Osteoblast (primary cell): Measurements from ENCODE around the gene RAI1. TPM values are rescaled to one million over a fixed set of nuclear protein-coding genes. Genes with fewer than 3 reads are reported as not detected.

Experiments used
- DNase-seq: peaks from one replicate; pipeline ENCODE4 v3.0.0; 2011; ENCODE audit warnings: low spot score, mixed read lengths; ENCODE audit not compliant: insufficient read length; ENCODE audit errors: missing footprints
- H2AFZ ChIP-seq: 2 replicates; pipeline ENCODE4 v1.6.0; 2011; ENCODE audit warnings: mild to moderate bottlenecking, low read length
- H3K27ac ChIP-seq: 2 replicates; pipeline ENCODE4 v1.5.1; 2011; ENCODE audit warnings: mild to moderate bottlenecking, low read depth, low read length, moderate library complexity
- H3K27me3 ChIP-seq: 2 replicates; pipeline ENCODE4 v1.6.0; 2012; ENCODE audit warnings: mild to moderate bottlenecking, control low read depth, inconsistent platforms, low read length, moderate library complexity; ENCODE audit not compliant: insufficient read depth
- H3K36me3 ChIP-seq: 2 replicates; pipeline ENCODE4 v1.5.1; 2011; ENCODE audit warnings: mild to moderate bottlenecking, low read length, control low read depth, moderate library complexity; ENCODE audit not compliant: insufficient read depth
- H3K4me1 ChIP-seq: 2 replicates; pipeline ENCODE4 v1.5.1; 2011; ENCODE audit warnings: mild to moderate bottlenecking, low read length, control low read depth, moderate library complexity; ENCODE audit not compliant: insufficient read depth
- H3K4me2 ChIP-seq: 2 replicates; pipeline ENCODE4 v1.6.0; 2011; ENCODE audit warnings: mild to moderate bottlenecking, low read length; ENCODE audit not compliant: insufficient read depth
- H3K4me3 ChIP-seq: fragments of 200-600 bp; sonication (generic); 3 replicates; pipeline ENCODE4 v1.5.1; 2012; ENCODE audit warnings: mild to moderate bottlenecking, low read length, inconsistent platforms; ENCODE audit not compliant: insufficient read depth
- H3K79me2 ChIP-seq: 2 replicates; pipeline ENCODE4 v1.6.0; 2012; ENCODE audit warnings: mild to moderate bottlenecking, low read length, control low read depth, inconsistent platforms; ENCODE audit not compliant: insufficient read depth
- H3K9me3 ChIP-seq: 2 replicates; pipeline ENCODE4 v1.5.1; 2011; ENCODE audit warnings: low read depth, low read length, control low read depth
- H4K20me1 ChIP-seq: 2 replicates; pipeline ENCODE4 v1.6.0; 2012; ENCODE audit warnings: mild to moderate bottlenecking, low read length, control low read depth; ENCODE audit not compliant: insufficient read depth
- CTCF ChIP-seq: IDR thresholded peaks from 2 replicates; pipeline ENCODE4 v1.5.1; 2011; ENCODE audit warnings: mild to moderate bottlenecking, low read depth, low read length, moderate library complexity; ENCODE audit errors: extremely low read depth
- total RNA-seq: library from RNA; depleted of rRNA; stranded (reverse); fragments of >200 nt; gene quantifications from 2 replicates; pipeline ENCODE4 v1.2.3, GENCODE V29; 2012

Gene RAI1
- total RNA-seq, 1 donor, result 15.6 TPM

- H3K27ac ChIP-seq, result peak overlapping the region; percentile 23
- peaks cover 80% of the 10 kb centered on the region for H4K20me1 ChIP-seq
- no peaks in the 10 kb centered on the region for H3K27me3 ChIP-seq
- TF ChIP-seq CTCF, result no peak
- H3K79me2 ChIP-seq, result peaks cover 75% of the 10 kb centered on the region
- no peak overlapping the region for H3K4me2 ChIP-seq
- H3K9me3 ChIP-seq, result no peaks in the 10 kb centered on the region
- peaks cover 17% of the 10 kb centered on the region for H3K4me1 ChIP-seq
- no peak overlapping the region for H2AFZ ChIP-seq
- DNase-seq, result peak; percentile 90
- H3K36me3 ChIP-seq, result no peaks in the 10 kb centered on the region
- H3K4me3 ChIP-seq, result no peak overlapping the region
Observed at GRCh38 chr17:17725752-17726457, 44.6 kb downstream of the RAI1 start.

- peak overlapping the region; percentile 23 for H3K27ac ChIP-seq
- H3K27me3 ChIP-seq, result no peaks in the 10 kb centered on the region
- TF ChIP-seq CTCF, result no peak
- H3K9me3 ChIP-seq, result no peaks in the 10 kb centered on the region
- peaks cover 78% of the 10 kb centered on the region for H4K20me1 ChIP-seq
- no peak overlapping the region for H3K4me2 ChIP-seq
- no peaks in the 10 kb centered on the region for H3K36me3 ChIP-seq
- H3K4me1 ChIP-seq, result peaks cover 17% of the 10 kb centered on the region
- H2AFZ ChIP-seq, result no peak overlapping the region
- DNase-seq, result peak; percentile 85
- H3K4me3 ChIP-seq, result no peak overlapping the region
- H3K79me2 ChIP-seq, result peaks cover 75% of the 10 kb centered on the region
Observed at GRCh38 chr17:17726458-17727060, 45.3 kb downstream of the RAI1 start.

- TF ChIP-seq CTCF, result no peak
- H3K36me3 ChIP-seq, result no peaks in the 10 kb centered on the region
- H3K79me2 ChIP-seq, result peaks cover 75% of the 10 kb centered on the region
Observed at GRCh38 chr17:17727111-17727659, 45.9 kb downstream of the RAI1 start.

GRCh38 chr17:17728146-17728545, 46.9 kb downstream of the RAI1 start:
- Histone ChIP-seq H3K79me2 (peaks cover 77% of the 10 kb centered on the region), H3K4me2 (no peak overlapping the region), H3K4me1 (peaks cover 18% of the 10 kb centered on the region), H3K36me3 (no peaks in the 10 kb centered on the region), H2AFZ (no peak overlapping the region), H3K9me3 (no peaks in the 10 kb centered on the region), H3K4me3 (no peak overlapping the region), H3K27me3 (no peaks in the 10 kb centered on the region), H4K20me1 (peaks cover 79% of the 10 kb centered on the region), H3K27ac (no peak overlapping the region)
- TF ChIP-seq CTCF, result no peak
- DNase-seq, result no peak

More at GRCh38 chr17:17727111-17727659, 45.9 kb downstream of the RAI1 start:
- no peak overlapping the region for H2AFZ ChIP-seq
- no peak overlapping the region for H3K27ac ChIP-seq
- no peaks in the 10 kb centered on the region for H3K9me3 ChIP-seq
- H4K20me1 ChIP-seq, result peaks cover 78% of the 10 kb centered on the region
- DNase-seq, result no peak
- no peaks in the 10 kb centered on the region for H3K27me3 ChIP-seq
- H3K4me2 ChIP-seq, result no peak overlapping the region
- H3K4me1 ChIP-seq, result peaks cover 17% of the 10 kb centered on the region
- no peak overlapping the region for H3K4me3 ChIP-seq
